Astrocyte of the cerebellum (primary cell): ENCODE results near the gene PPP1R16B.
"Not testable (repeated sequence)": the region's sequence is repeated elsewhere in the genome, so short reads cannot be mapped to it uniquely, and the experiment has no call there.

Source experiments
- DNase-seq: peaks from one replicate; pipeline ENCODE4 v3.0.0-alpha.2; 2011; ENCODE audit warnings: low read depth
- H3K4me3 ChIP-seq: 2 replicates; pipeline ENCODE4 v1.5.1; 2011; ENCODE audit warnings: mild to moderate bottlenecking, low read depth, low read length, moderate library complexity
- CTCF ChIP-seq: IDR thresholded peaks from 2 replicates; pipeline ENCODE4 v1.5.1; 2012; ENCODE audit warnings: low read length, low read depth, moderate library complexity, mild to moderate bottlenecking; ENCODE audit errors: missing control alignments
- in situ Hi-C: cut with HindIII; loops from 2 replicates; pipeline ENCODE4 v1.10.0; 2017; ENCODE audit warnings: low sequenced_read_pairs

PPP1R16B gene

GRCh38 chr20:38790200-38791053 is 15.1 kb upstream of the PPP1R16B start:
- DNase-seq: peak; percentile 23
- no peak overlapping the region for H3K4me3 ChIP-seq
- TF ChIP-seq CTCF: peak; percentile 85
- in situ Hi-C loops: no loop called here

GRCh38 chr20:38791291-38791690 is 14.2 kb upstream of the PPP1R16B start:
- no peak overlapping the region for H3K4me3 ChIP-seq
- in situ Hi-C loops: no loop called here
- TF ChIP-seq CTCF: no peak
- no peak for DNase-seq

- H3K4me3 ChIP-seq: no peak overlapping the region
- in situ Hi-C loops: no loop called here
- no peak for DNase-seq
- TF ChIP-seq CTCF: no peak
These were observed 13.6 kb upstream of the PPP1R16B start for GRCh38 chr20:38791940-38792339.

GRCh38 chr20:38794057-38794456 is 11.4 kb upstream of the PPP1R16B start:
- H3K4me3 ChIP-seq, in situ Hi-C loops: not testable (repeated sequence)

GRCh38 chr20:38798266-38798665 is 7.2 kb upstream of the PPP1R16B start:
- H3K4me3 ChIP-seq: no peak overlapping the region
- in situ Hi-C loops: no loop called here
- DNase-seq: no peak
- no peak for TF ChIP-seq CTCF

More at GRCh38 chr20:38794057-38794456, 11.4 kb upstream of the PPP1R16B start:
- DNase-seq: not testable (repeated sequence)

- in situ Hi-C loops: no loop called here
- no peak overlapping the region for H3K4me3 ChIP-seq
- DNase-seq: no peak
- no peak for TF ChIP-seq CTCF
These were observed 6.3 kb upstream of the PPP1R16B start for GRCh38 chr20:38799203-38799602.

- TF ChIP-seq CTCF: no peak
- in situ Hi-C loops: no loop called here
- no peak overlapping the region for H3K4me3 ChIP-seq
- DNase-seq: no peak
These were observed 4.6 kb upstream of the PPP1R16B start for GRCh38 chr20:38800882-38801281.
